PFSK-1 (cell line): ENCODE data around the gene GALNT12.

Experiments
- FOXP2 ChIP-seq: optimal IDR thresholded peaks from 2 replicates; pipeline ENCODE3; 2011; ENCODE audit warnings: borderline replicate concordance, control low read depth, inconsistent platforms; ENCODE audit not compliant: insufficient read depth; ENCODE audit errors: extremely low read length, extremely low read depth
- POLR2AphosphoS5 ChIP-seq: IDR thresholded peaks from 2 replicates; pipeline ENCODE4 v1.6.1; 2012; ENCODE audit warnings: low read depth, mild to moderate bottlenecking, control low read depth, low read length, moderate library complexity
- SIN3A ChIP-seq: IDR thresholded peaks from 2 replicates; pipeline ENCODE4 v1.6.1; 2012; ENCODE audit warnings: mild to moderate bottlenecking, low read length, moderate library complexity, borderline replicate concordance; ENCODE audit not compliant: insufficient read depth
- TAF1 ChIP-seq: IDR thresholded peaks from 2 replicates; pipeline ENCODE4 v1.6.1; 2012; ENCODE audit warnings: low read length, control low read depth, borderline replicate concordance; ENCODE audit not compliant: insufficient read depth
- TF ChIP-seq, protein P1 (sequence below), 2 experiments: IDR thresholded peaks; 2 replicates each; pipeline versions ENCODE4 v1.6.1 to v1.8.0; 2011 to 2012; ENCODE audit warnings: low read depth in 2 of 2, low read length in 2 of 2, control low read depth in 1 of 2, inconsistent platforms in 1 of 2, mild to moderate bottlenecking in 1 of 2, moderate library complexity in 1 of 2; ENCODE audit not compliant: insufficient read depth in 1 of 2

The GALNT12 gene

DNA sequence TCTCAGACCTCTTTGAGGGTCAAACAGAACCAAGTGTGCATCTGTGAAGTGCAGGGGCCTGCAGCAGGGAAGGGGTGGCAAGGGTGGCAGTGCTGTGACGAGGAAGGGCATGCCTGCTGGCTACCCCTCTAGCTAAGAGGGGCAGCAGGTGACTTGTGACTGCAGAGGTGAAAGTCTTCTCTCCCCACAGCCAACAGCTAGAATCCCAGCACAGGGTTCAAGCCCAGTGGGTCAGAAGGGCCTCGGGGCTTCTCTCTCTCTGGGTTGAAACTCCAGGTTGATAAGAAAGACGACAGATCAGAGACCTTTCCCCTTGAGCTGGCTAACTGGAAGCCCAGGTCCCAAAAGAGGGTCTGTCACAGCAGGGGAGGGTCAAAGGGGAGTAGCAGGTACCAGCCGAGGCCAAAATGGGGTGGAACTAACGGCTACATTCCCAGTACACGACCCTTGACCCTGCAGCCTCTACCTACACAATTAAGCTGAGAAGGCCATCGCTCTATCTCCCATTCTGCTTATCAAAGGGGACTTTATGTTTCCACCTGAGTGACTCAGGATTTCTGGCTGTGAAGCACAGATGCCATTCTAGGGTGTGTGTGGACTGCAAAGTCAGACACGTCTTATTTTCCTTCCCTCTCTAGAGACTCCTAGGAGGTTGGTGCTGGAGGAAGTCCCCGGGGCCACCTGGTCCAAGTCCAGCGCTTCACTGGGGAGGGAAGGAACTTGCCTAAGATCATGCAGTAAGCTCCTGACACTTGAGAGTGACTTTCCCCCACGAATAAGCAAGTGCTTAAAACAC lies 25.7 kb upstream of the GALNT12 start:
- no peak for TF ChIP-seq POLR2AphosphoS5
- TF ChIP-seq SIN3A: no peak
- TF ChIP-seq, protein P1, sequence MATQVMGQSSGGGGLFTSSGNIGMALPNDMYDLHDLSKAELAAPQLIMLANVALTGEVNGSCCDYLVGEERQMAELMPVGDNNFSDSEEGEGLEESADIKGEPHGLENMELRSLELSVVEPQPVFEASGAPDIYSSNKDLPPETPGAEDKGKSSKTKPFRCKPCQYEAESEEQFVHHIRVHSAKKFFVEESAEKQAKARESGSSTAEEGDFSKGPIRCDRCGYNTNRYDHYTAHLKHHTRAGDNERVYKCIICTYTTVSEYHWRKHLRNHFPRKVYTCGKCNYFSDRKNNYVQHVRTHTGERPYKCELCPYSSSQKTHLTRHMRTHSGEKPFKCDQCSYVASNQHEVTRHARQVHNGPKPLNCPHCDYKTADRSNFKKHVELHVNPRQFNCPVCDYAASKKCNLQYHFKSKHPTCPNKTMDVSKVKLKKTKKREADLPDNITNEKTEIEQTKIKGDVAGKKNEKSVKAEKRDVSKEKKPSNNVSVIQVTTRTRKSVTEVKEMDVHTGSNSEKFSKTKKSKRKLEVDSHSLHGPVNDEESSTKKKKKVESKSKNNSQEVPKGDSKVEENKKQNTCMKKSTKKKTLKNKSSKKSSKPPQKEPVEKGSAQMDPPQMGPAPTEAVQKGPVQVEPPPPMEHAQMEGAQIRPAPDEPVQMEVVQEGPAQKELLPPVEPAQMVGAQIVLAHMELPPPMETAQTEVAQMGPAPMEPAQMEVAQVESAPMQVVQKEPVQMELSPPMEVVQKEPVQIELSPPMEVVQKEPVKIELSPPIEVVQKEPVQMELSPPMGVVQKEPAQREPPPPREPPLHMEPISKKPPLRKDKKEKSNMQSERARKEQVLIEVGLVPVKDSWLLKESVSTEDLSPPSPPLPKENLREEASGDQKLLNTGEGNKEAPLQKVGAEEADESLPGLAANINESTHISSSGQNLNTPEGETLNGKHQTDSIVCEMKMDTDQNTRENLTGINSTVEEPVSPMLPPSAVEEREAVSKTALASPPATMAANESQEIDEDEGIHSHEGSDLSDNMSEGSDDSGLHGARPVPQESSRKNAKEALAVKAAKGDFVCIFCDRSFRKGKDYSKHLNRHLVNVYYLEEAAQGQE (IDR thresholded peaks at IDR 0.05; ENCODE audit: insufficient read depth in 1 of 2, low read depth in 2 of 2, low read length in 2 of 2): no peak
- TF ChIP-seq FOXP2: no peak
- TF ChIP-seq TAF1: no peak

DNA sequence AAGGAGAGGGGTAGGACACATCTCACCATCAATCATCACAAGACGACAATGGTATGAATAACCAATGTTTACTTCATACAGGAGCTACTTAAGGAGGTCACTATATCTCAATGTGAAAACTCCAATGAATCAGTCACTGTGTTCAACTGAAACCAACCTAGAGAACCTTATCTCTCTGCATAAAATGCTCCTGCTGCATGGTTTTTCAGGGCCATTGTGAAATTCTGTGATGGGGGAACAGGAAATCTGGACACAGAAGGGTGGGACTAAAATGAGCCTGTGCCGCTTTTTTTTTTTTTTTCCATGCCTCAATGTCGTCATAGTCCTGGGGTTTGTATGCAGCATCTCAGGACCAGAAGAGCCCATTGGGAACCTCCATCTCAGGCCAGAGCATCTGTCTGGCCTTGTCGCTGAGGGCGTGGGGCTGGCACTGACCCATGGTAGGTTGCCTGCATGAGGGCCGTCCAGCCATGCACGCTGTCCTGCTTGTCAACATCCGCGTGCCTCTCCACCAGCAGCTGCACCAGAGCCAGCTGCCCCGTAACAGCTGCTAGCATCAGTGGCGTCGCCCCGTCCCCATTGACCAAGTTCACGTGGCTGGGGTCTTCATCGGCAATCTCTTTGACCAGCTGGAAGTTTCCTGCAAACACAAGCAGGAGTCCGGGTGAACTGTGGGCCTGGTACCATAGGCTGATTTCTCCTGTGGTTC lies 23.8 kb upstream of the GALNT12 start:
- TF ChIP-seq TAF1: no peak
- TF ChIP-seq POLR2AphosphoS5: no peak
- TF ChIP-seq SIN3A: no peak
- TF ChIP-seq, protein P1 (IDR thresholded peaks at IDR 0.05; ENCODE audit: insufficient read depth in 1 of 2, low read depth in 2 of 2, low read length in 2 of 2): no peak
- no peak for TF ChIP-seq FOXP2

DNA sequence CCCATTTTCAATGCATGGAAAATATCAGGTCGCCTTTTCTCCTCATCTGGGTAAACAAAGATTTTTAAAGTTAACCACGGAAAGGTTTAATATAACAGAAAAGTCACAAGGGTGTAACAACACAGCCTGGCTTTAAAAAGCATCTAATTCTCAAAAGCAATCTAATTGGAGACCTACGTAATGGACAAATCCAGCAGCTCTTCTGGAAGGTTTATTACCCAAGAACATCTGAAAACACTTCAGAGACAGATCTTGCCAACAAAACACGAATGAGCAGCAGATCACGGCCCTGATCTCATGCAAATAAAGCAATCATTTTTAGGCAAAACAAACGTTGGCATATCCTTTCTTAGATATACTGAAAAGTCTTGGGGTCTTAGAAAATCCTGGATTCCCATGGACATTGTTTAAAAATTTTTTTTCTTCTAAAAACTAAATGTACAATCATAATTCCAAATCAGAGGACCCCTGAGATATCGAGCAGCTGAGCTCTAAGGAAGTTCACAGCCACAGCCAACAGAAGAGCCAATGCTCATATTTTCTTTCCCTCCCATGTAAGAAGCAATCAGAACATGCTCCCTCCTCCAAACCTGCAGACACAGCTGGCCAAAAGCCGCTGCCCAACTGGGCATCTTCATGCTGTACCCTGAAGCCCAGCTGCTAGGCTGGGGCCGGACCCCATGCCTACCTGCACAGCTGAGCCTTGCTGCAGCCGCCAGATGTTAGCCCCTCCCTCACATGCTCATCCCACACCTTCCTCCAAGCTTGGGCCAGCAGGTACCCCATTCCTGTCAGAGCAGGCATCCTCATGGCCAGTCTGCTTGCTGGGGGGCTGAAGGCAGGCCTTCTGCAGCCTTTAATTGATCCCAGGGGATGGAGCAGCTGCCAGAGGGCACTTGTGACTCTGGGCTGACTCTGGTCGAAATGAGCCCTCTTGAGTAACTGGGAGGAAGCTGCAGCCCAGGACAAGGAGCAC lies 22.4 kb upstream of the GALNT12 start:
- TF ChIP-seq, protein P1 (IDR thresholded peaks at IDR 0.05; ENCODE audit: insufficient read depth in 1 of 2, low read depth in 2 of 2, low read length in 2 of 2): no peak
- TF ChIP-seq POLR2AphosphoS5 (no peak), SIN3A (no peak), TAF1 (no peak), FOXP2 (no peak)

DNA sequence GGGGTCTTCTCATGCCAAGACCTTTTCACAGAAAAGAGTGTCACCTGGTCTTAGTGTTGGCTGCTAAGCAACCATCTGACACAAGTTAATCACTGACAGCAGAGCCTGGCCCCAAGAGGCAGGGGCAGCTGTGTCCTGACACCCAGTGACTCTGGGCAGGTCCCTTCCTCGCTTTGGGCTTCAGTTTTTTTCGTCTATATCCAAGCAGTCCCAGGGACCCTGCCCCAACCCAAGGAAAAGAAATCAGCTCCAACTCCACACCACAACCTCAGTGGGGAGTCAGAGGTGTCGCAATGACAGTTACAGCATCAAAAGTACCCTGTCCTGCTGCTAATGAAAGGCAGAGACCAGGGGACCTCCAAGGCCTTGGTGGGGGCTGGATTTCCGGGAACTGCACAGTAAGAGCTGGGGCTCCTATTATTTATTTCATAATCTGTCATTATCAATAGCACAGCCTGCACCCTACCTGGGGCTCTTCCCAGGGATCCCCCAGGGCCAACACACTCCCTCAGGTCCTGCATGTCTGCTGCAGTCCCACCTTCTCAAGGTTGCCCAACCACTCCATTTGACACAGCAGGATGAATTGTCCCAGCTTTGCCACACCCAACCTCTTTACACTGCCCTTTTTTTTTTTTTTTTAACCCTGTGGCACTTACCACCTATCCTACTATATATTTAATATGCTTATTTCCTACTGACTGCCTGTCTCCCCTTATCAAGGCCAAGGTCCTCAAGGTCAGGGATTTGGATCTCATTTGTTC lies 20.5 kb upstream of the GALNT12 start:
- no peak for TF ChIP-seq POLR2AphosphoS5
- TF ChIP-seq, protein P1 (IDR thresholded peaks at IDR 0.05; ENCODE audit: insufficient read depth in 1 of 2, low read depth in 2 of 2, low read length in 2 of 2): no peak
- no peak for TF ChIP-seq SIN3A
- no peak for TF ChIP-seq FOXP2
- no peak for TF ChIP-seq TAF1
